WTC11 (cell line): Measurements from ENCODE around the gene STON2. TPM values are rescaled to one million over a fixed set of nuclear protein-coding genes. Genes with fewer than 3 reads are reported as not detected.
A peak's percentile ranks its signal among the peaks of the same experiment; 100 is the strongest.

Source experiments
- ATAC-seq: fragments of 200-7000 bp; cut with Tn5 transposase; 2 replicates; pipeline ENCODE4 v1.10.0; 2021; ENCODE audit warnings: mild to moderate bottlenecking, moderate library complexity
- CTCF ChIA-PET: fragments of 300-600 bp; sonication (Branson Sonifier 250); formaldehyde crosslinking; loops from one replicate; lab custom pipeline; 2021; ENCODE audit warnings: antibody characterized with exemption; lab: Charles Lee
- POLR2A ChIA-PET: fragments of 350-600 bp; sonication (Branson Sonifier 250); formaldehyde crosslinking; loops from one replicate; lab custom pipeline; 2021; ENCODE audit warnings: antibody characterized with exemption; lab: Charles Lee
- DNase-seq: peaks from one replicate; pipeline ENCODE4 v3.0.0; 2021; ENCODE audit warnings: low spot score
- H3K27ac Mint-ChIP-seq: 2 replicates; pipeline ENCODE4 v1.8.0; 2021; ENCODE audit warnings: mixed read lengths
- H3K27me3 Mint-ChIP-seq: 2 replicates; pipeline ENCODE4 v1.8.0; 2021; ENCODE audit warnings: low read depth, mild to moderate bottlenecking, moderate library complexity, mixed read lengths
- H3K36me3 Mint-ChIP-seq: 2 replicates; pipeline ENCODE4 v1.8.0; 2021; ENCODE audit warnings: mixed read lengths
- H3K4me1 Mint-ChIP-seq: 2 replicates; pipeline ENCODE4 v1.8.0; 2022; ENCODE audit warnings: mixed read lengths
- H3K4me3 Mint-ChIP-seq: 2 replicates; pipeline ENCODE4 v1.8.0; 2021; ENCODE audit warnings: mild to moderate bottlenecking, moderate library complexity, mixed read lengths
- H3K9me3 Mint-ChIP-seq: 2 replicates; pipeline ENCODE4 v1.8.0; 2021; ENCODE audit warnings: mixed read lengths
- ARID4B ChIP-seq: sonication (generic); formaldehyde crosslinking; IDR thresholded peaks from 2 replicates; pipeline ENCODE4 v1.8.0; 2023; ENCODE audit warnings: missing genetic modification reagents, mild to moderate bottlenecking, borderline replicate concordance
- ETV6 ChIP-seq: sonication (generic); formaldehyde crosslinking; IDR thresholded peaks from 2 replicates; pipeline ENCODE4 v1.8.1; 2022; ENCODE audit warnings: mild to moderate bottlenecking, missing genetic modification reagents
- IRF2 ChIP-seq: sonication (generic); formaldehyde crosslinking; IDR thresholded peaks from 2 replicates; pipeline ENCODE4 v1.8.0; 2022; ENCODE audit warnings: low read depth, missing genetic modification reagents, borderline replicate concordance
- JAZF1 ChIP-seq: fragments of 250-450 bp; sonication (Bioruptor Pico); IDR thresholded peaks from 2 replicates; pipeline ENCODE4 v1.9.0; 2021; ENCODE audit warnings: moderate library complexity, mild to moderate bottlenecking, inconsistent platforms
- KAT7 ChIP-seq: sonication (generic); formaldehyde crosslinking; IDR thresholded peaks from 2 replicates; pipeline ENCODE4 v1.8.1; 2023; ENCODE audit warnings: missing genetic modification reagents, mild to moderate bottlenecking, borderline replicate concordance
- NR1H2 ChIP-seq: sonication (generic); formaldehyde crosslinking; IDR thresholded peaks from 2 replicates; pipeline ENCODE4 v1.9.0; 2021; ENCODE audit warnings: mild to moderate bottlenecking, moderate library complexity, missing genetic modification reagents
- SOX15 ChIP-seq: fragments of 250-450 bp; sonication (Bioruptor Pico); IDR thresholded peaks from 2 replicates; pipeline ENCODE4 v1.9.0; 2021; ENCODE audit warnings: mild to moderate bottlenecking
- TP53 ChIP-seq: sonication (generic); formaldehyde crosslinking; IDR thresholded peaks from 2 replicates; pipeline ENCODE4 v1.8.1; 2023; ENCODE audit warnings: mild to moderate bottlenecking, missing genetic modification reagents
- USF2 ChIP-seq: sonication (generic); formaldehyde crosslinking; IDR thresholded peaks from 2 replicates; pipeline ENCODE4 v1.8.1; 2023; ENCODE audit warnings: mild to moderate bottlenecking, missing genetic modification reagents, moderate library complexity
- ZBTB43 ChIP-seq: sonication (generic); formaldehyde crosslinking; IDR thresholded peaks from 2 replicates; pipeline ENCODE4 v1.8.1; 2023; ENCODE audit warnings: mild to moderate bottlenecking, missing genetic modification reagents
- ZNF121 ChIP-seq: sonication (generic); formaldehyde crosslinking; IDR thresholded peaks from 2 replicates; pipeline ENCODE4 v1.8.0; 2023; ENCODE audit warnings: missing genetic modification reagents
- ZNF317 ChIP-seq: sonication (generic); formaldehyde crosslinking; IDR thresholded peaks from 2 replicates; pipeline ENCODE4 v1.8.1; 2023; ENCODE audit warnings: low read depth, mild to moderate bottlenecking, moderate library complexity, missing genetic modification reagents, borderline replicate concordance
- ZNF423 ChIP-seq: fragments of 250-450 bp; sonication (Bioruptor Pico); IDR thresholded peaks from 2 replicates; pipeline ENCODE4 v2.1.2; 2022; ENCODE audit warnings: mild to moderate bottlenecking, moderate library complexity
- ZNF671 ChIP-seq: fragments of 250-450 bp; sonication (Bioruptor Pico); IDR thresholded peaks from 2 replicates; pipeline ENCODE4 v1.8.0; 2021; ENCODE audit warnings: mild to moderate bottlenecking
- total RNA-seq: library from RNA; stranded (reverse); gene quantifications from 3 replicates; pipeline ENCODE4 v1.2.3, GENCODE V29; 2021

The STON2 gene
- total RNA-seq, 1 experiment from 2014 or later: 69.2 TPM

- DNase-seq: no peak
- no peak overlapping the region for H3K27ac Mint-ChIP-seq
- CTCF ChIA-PET: no interaction called here
- H3K4me3 Mint-ChIP-seq: no peak overlapping the region
- H3K9me3 Mint-ChIP-seq: no peaks in the 10 kb centered on the region
- no peaks in the 10 kb centered on the region for H3K27me3 Mint-ChIP-seq
- POLR2A ChIA-PET: no interaction called here
- no peak for ATAC-seq
- TF ChIP-seq JAZF1 (CRISPR knock-in tag) (no peak), IRF2 (CRISPR knock-in tag) (no peak), ZNF317 (CRISPR knock-in tag) (no peak), NR1H2 (CRISPR knock-in tag) (no peak), ETV6 (CRISPR knock-in tag) (no peak)
- peaks cover 28% of the 10 kb centered on the region for H3K4me1 Mint-ChIP-seq
- H3K36me3 Mint-ChIP-seq: peaks cover 25% of the 10 kb centered on the region
Observed at GRCh38 chr14:81275305-81276072, 124.6 kb downstream of the STON2 start.

- Mint-ChIP-seq H3K9me3 (no peaks in the 10 kb centered on the region), H3K27me3 (no peaks in the 10 kb centered on the region), H3K4me1 (peaks cover 38% of the 10 kb centered on the region), H3K4me3 (no peak overlapping the region), H3K36me3 (peaks cover 25% of the 10 kb centered on the region), H3K27ac (peak overlapping the region; percentile 1; the same call in 1 of the 2 replicates)
- ATAC-seq: no peak
- POLR2A ChIA-PET: no interaction called here
- TF ChIP-seq USF2 (no peak), ARID4B (CRISPR knock-in tag) (no peak), SOX15 (CRISPR knock-in tag) (no peak), KAT7 (CRISPR knock-in tag) (no peak), ZNF423 (CRISPR knock-in tag) (no peak), ZBTB43 (no peak)
- no peak for DNase-seq
- CTCF ChIA-PET: interaction anchor here (1.3 to 6.3 kb wide), 3 partner anchors 80 to 180 kb away, joined by 3 to 87 read pairs (median 43); no protein-coding TSS in a partner anchor
Observed at GRCh38 chr14:81273961-81274575, 126.1 kb downstream of the STON2 start.

- Mint-ChIP-seq H3K9me3 (no peaks in the 10 kb centered on the region), H3K4me3 (no peak overlapping the region), H3K4me1 (peaks cover 38% of the 10 kb centered on the region), H3K27me3 (no peaks in the 10 kb centered on the region), H3K27ac (no peak overlapping the region), H3K36me3 (peaks cover 25% of the 10 kb centered on the region)
- DNase-seq (peak; percentile 28), ATAC-seq (peak; percentile 71)
- no peak for TF ChIP-seq ZNF671
- peak; percentile 9; the same call in 1 of the 2 replicates for TF ChIP-seq ZNF121 (CRISPR knock-in tag)
- TF ChIP-seq TP53: no peak
- TF ChIP-seq JAZF1 (CRISPR knock-in tag): no peak
- ChIA-PET POLR2A (no interaction called here), CTCF (interaction anchor here (1.3 to 6.3 kb wide), 4 partner anchors 81 to 191 kb away, joined by 3 to 87 read pairs (median 24); no protein-coding TSS in a partner anchor)
Observed at GRCh38 chr14:81273521-81273920, 126.6 kb downstream of the STON2 start.
